Stimulated activated CD4-positive, alpha-beta T cell treated with anti-CD3 and anti-CD28 coated beads, TNF-alpha, amount 100 ng/mL, for 4 hours (primary cell): ENCODE data around the gene NGRN.
A peak's percentile ranks its signal among the peaks of the same experiment; 100 is the strongest.
"Not testable (repeated sequence)": the region's sequence is repeated elsewhere in the genome, so short reads cannot be mapped to it uniquely, and the experiment has no call there.

ENCODE experiments used
- DNase-seq, 3 experiments: peaks; one replicate each; pipeline ENCODE4 v3.0.0-alpha.2; 2020; ENCODE audit warnings: low read depth in 3 of 3

NGRN gene

DNA sequence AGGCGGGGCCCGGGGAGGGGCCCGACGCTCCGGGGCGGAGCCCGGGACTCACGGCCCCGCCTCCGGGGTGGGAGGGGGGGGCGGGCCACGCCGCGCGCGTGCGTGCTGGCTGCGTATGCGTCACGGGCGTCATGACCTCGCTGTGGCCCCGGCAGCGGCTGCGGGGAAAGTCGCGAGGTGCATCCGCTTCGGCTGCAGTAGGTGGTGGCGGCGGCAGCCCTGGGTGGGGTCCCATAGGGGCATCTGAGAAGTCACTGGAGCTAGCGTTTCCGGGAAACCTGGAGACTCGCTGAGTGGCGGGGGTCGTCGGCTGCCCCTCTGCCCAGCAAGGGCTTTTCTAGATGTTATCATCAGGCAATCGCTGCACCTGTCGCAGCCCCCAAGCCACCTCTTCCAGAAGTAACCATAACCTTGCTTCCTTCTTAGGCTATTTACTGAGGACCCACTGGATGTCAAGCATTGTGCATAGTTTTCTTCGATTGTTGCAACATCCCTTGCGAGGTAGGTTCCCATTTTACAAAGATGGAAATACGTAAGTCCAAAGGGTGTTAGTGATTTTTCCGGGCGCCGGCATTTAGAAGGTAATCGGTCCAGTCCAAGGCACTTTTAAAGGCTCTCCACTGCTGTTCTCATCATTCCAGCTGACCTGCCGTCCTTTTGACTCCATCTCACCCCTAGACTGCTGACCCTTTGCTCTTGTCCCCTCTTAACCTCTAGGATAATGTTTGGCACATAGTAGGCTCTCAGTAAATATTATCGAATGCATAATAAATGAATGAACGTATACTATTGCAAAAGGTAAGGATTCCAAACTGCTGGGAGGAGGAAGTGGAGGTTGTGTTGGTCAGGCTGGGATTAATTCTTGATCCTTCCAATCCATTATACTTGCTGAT is 31.1 kb upstream of the NGRN start, which contains the start of gene GDPGP1:
Gene GDPGP1 (plus strand): TSS at position 114 of the 893 bp plus-strand sequence. CDS start 6,700 bp downstream, outside the sequence.
- DNase-seq = peak in 1 of 3 experiments; percentile 94

DNA sequence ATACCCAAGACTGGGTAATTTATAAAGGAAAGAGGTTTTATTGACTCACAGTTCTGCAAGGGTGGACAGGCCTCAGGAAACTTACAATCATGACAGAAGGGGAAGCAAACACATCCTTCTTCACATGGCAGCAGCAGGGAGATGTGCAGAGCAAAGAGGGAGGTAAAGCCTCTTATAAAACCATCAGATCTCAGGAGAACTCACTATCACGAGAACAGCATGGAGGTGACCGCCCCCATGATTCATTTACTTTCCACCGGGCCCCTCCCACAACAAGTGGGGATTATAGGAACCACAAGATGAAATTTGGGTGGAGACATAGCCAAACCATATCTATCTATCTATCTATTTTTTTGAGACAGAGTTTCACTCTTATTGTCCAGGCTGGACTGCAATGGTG is 26.1 kb upstream of the NGRN start:
- no peak for DNase-seq

- no peak for DNase-seq
These were observed 24.6 kb upstream of the NGRN start for GRCh38 chr15:90240856-90241255.

DNA sequence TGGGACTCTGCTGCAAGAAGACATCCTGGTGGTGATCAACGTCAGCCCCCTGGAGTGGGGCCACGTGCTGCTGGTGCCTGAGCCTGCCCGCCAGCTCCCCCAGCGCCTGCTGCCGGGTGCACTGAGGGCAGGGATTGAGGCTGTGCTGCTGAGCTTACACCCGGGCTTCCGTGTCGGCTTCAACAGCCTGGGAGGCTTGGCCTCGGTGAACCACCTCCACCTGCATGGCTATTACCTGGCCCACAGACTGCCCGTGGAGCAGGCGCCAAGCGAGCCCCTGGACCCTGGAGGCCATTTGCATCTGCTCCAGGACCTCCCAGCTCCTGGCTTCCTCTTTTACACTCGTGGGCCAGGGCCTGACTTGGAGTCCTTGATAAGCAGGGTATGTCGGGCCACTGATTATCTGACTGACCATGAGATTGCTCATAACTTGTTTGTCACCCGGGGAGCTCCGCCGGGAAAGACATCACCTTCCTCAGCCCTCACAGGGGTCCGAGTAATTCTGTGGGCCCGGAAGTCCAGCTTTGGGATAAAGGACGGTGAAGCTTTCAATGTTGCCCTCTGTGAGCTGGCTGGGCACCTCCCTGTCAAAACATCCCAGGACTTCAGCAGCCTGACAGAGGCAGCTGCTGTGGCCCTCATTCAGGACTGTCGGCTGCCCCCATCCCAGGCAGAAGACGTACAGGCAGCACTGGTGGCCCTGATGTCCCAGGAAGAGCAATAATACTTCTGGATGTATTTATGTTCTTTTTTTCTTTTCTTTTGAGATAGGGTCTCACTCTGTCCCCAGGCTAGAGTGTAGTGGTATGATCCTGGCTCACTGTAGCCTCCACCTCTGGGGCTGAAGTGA is 23.9 kb upstream of the NGRN start:
- DNase-seq = no peak

GRCh38 chr15:90243943-90244639 is 21.4 kb upstream of the NGRN start:
- no peak for DNase-seq

- DNase-seq = no peak
These were observed 16.7 kb upstream of the NGRN start for GRCh38 chr15:90248789-90249202.

- DNase-seq = peak; percentile 50 to 66 (median 55)
These were observed 16.1 kb upstream of the NGRN start, which contains the start of gene TTLL13 for GRCh38 chr15:90249203-90249863. Gene TTLL13 (plus strand): TSS chr15:90249556. CDS start chr15:90250631, 1,075 bp downstream.

DNA sequence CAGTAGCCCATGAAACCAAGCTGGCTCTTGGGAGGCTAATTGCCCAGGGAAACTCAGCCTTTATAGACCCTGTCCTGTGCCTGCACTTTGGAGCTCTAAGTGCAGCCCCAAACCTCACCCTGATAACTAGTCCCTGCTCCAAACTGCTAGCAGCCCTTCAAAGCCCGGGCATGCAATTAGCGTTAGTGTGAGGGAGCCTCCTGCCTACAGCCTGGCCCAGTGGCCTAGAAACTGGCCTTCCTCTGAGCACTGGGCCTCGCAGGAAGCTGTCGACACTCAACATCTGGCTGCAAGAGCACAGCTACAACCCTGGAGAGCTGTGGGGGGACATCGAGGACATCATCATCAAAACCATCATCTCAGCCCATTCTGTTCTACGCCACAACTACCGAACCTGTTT is 7.7 kb upstream of the NGRN start:
- DNase-seq = no peak

DNA sequence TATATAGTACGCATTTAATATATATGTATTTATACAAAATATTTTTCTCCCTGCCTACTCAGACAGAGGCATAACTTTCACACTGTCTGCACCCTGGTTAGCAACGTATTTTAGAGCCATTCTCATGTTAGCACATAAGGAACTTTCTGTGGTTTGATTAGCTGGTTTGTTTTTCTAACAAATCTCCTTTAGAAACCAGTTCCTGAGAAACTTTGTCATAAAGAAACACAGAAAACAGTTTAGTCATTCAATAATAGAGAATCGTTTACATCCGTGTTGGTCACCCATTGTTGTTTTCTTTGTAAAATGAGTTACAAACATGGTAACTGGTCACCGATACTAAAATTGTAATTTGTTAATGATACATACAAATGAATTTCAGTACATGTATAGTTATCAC is 5.9 kb upstream of the NGRN start:
- no peak for DNase-seq

GRCh38 chr15:90260731-90261130 is 4.7 kb upstream of the NGRN start:
- DNase-seq = not testable (repeated sequence)

- DNase-seq = no peak
These were observed 3.7 kb upstream of the NGRN start for GRCh38 chr15:90261811-90262210.

- DNase-seq = no peak
These were observed 3.0 kb upstream of the NGRN start for GRCh38 chr15:90262426-90262825.

DNA sequence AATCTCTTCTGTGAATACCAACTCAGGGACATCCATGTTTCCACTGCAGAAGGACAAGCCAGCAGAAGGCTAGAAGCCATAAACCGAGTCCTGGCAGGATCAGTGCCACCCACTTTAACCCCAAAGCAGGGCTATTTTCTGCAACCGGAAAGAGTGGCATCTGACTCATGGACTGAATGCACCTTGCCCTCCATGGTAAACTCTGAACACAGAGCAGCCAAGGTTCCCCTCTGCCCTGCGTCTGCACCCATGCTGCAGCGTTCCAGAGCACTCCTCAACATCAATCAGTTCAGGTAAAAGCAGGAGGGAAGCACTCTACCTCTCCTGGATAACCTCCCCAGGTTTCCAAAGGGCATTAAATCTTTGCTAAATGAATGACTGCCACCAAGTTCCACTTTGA is 801 bp upstream of the NGRN start:
- no peak for DNase-seq

GRCh38 chr15:90266061-90266431 is 574 bp downstream of the NGRN start:
- DNase-seq = peak; percentile 2 to 35 (median 17)

DNA sequence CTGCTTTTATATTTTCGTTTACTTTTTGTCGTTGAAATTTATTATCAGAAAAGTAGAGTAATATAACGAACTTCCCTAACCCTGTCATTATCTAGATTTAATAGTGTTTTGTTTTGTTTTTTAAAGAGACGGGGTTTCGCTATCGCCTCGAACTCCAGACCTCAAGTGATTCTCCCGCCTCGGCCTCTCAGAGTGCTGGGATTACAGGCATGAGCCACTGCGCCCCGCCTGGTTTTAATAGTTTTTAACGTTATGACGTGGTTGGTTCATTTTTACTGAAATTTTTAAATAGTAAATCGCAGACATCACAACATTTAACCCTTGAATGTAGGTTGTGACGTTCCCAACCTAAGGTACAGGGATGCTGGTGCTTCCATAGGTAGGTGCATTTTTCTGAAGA is 1.0 kb downstream of the NGRN start:
- no peak for DNase-seq

GRCh38 chr15:90268415-90268814 is 2.9 kb downstream of the NGRN start:
- no peak for DNase-seq

GRCh38 chr15:90270502-90271150 is 5.2 kb downstream of the NGRN start:
- no peak for DNase-seq

- no peak for DNase-seq
These were observed 6.1 kb downstream of the NGRN start for GRCh38 chr15:90271459-90272166.

- DNase-seq = not testable (repeated sequence)
These were observed 13.0 kb downstream of the NGRN start for GRCh38 chr15:90278467-90278866.

- DNase-seq = not testable (repeated sequence)
These were observed 15.3 kb downstream of the NGRN start for GRCh38 chr15:90280743-90281142.
